ENCODE results near the gene RNF167. TPM values are rescaled to one million over a fixed set of nuclear protein-coding genes. Genes with fewer than 3 reads are reported as not detected.
A peak's percentile ranks its signal among the peaks of the same experiment; 100 is the strongest.

RNF167 gene
- total and polyA plus RNA-seq, 2 donors (not counting 3 experiments of a cell fraction or from before 2014, with no cell fraction given) = 60.2 to 87.6 TPM

- DNase-seq (ENCODE audit: low read depth, low spot score) = no peak
- no TSS peak for BruUV-seq (replicated peaks)
- no peak overlapping the region for H3K4me2 ChIP-seq (ENCODE audit: insufficient read depth, low read length)
- no peaks in the 10 kb centered on the region for H3K9me3 ChIP-seq (replicated peaks; ENCODE audit: control insufficient read depth, insufficient read depth, low read length)
- no peak overlapping the region for H2AFZ ChIP-seq (ENCODE audit: low read depth, low read length)
- H3K36me3 ChIP-seq (ENCODE audit: control insufficient read depth in 2 of 2, extremely low read depth in 1 of 2, insufficient read depth in 2 of 2, low read length in 2 of 2) = peaks cover 2 to 19% of the 10 kb centered on the region in 2 experiments
- no peak overlapping the region for H3K27ac ChIP-seq (ENCODE audit: insufficient read depth, low read depth, low read length)
- dilution Hi-C loops (cut with MboI; ENCODE audit: extremely low pct_ligation_motif_present, low sequenced_read_pairs) = no loop called here
- peaks cover 17% of the 10 kb centered on the region for H3K79me2 ChIP-seq (ENCODE audit: control insufficient read depth, insufficient read depth, low read length)
- peaks cover 15% of the 10 kb centered on the region for H3K4me1 ChIP-seq (ENCODE audit: control insufficient read depth, extremely low read depth, insufficient read depth, low read length)
- TF ChIP-seq FOS (IDR thresholded peaks at IDR 0.05; ENCODE audit: borderline replicate concordance, insufficient read depth, low read length) (no peak), MYC (IDR thresholded peaks at IDR 0.05; ENCODE audit: low read depth, low read length) (no peak), JUN (IDR thresholded peaks at IDR 0.05; ENCODE audit: borderline replicate concordance, insufficient read depth, insufficient read length, low read depth) (no peak), GATA2 (IDR thresholded peaks at IDR 0.05; ENCODE audit: insufficient read depth, insufficient read length, low read depth, low read length) (no peak), POLR2A (IDR thresholded peaks at IDR 0.05; ENCODE audit: low read depth, low read length) (no peak), EZH2 (IDR thresholded peaks at IDR 0.05; ENCODE audit: borderline replicate concordance, low read depth, low read length, severe bottlenecking) (no peak), MAX (IDR thresholded peaks at IDR 0.05; ENCODE audit: insufficient read depth, insufficient read length) (no peak), POLR2AphosphoS5 (IDR thresholded peaks at IDR 0.05; ENCODE audit: insufficient read depth, low read depth, low read length) (no peak), CTCF (IDR thresholded peaks at IDR 0.05; ENCODE audit: extremely low read depth in 1 of 2, insufficient read depth in 1 of 2, low read depth in 1 of 2, low read length in 2 of 2) (no peak)
- no peaks in the 10 kb centered on the region for H3K9me1 ChIP-seq (replicated peaks; ENCODE audit: control insufficient read depth, extremely low read depth, insufficient read depth, low read length)
- peak; percentile 15 for FAIRE-seq
- intact Hi-C loops (cut with micrococcal nuclease) = no loop called here
- POLR2A ChIA-PET = no interaction called here
- CTCF ChIA-PET = interaction anchor here (1.8 kb wide), 1 partner anchor 26 kb away, joined by 8 read pairs; no protein-coding TSS in a partner anchor
- H4K20me1 ChIP-seq (replicated peaks; ENCODE audit: control insufficient read depth, extremely low read depth, insufficient read depth, low read length) = no peaks in the 10 kb centered on the region
- H3K9ac ChIP-seq (replicated peaks; ENCODE audit: extremely low read depth, insufficient read depth, low read length) = no peak overlapping the region
- no peaks in the 10 kb centered on the region for H3K27me3 ChIP-seq (ENCODE audit: control insufficient read depth in 2 of 2, insufficient read depth in 2 of 2, low read length in 2 of 2)
- no peak overlapping the region for H3K4me3 ChIP-seq (replicated peaks in 1 of 3; ENCODE audit: insufficient read depth in 1 of 3, low read depth in 1 of 3, low read length in 3 of 3)
Measured at GRCh38 chr17:4935650-4936049, 4.4 kb upstream of the RNF167 start.

All from endothelial cell of umbilical vein (primary cell).